PFSK-1 (cell line): ENCODE data around the gene C1orf35.

ENCODE experiments used
- FOXP2 ChIP-seq: optimal IDR thresholded peaks from 2 replicates; pipeline ENCODE3; 2011; ENCODE audit warnings: borderline replicate concordance, control low read depth, inconsistent platforms; ENCODE audit not compliant: insufficient read depth; ENCODE audit errors: extremely low read length, extremely low read depth
- POLR2AphosphoS5 ChIP-seq: IDR thresholded peaks from 2 replicates; pipeline ENCODE4 v1.6.1; 2012; ENCODE audit warnings: low read depth, mild to moderate bottlenecking, control low read depth, low read length, moderate library complexity
- SIN3A ChIP-seq: IDR thresholded peaks from 2 replicates; pipeline ENCODE4 v1.6.1; 2012; ENCODE audit warnings: mild to moderate bottlenecking, low read length, moderate library complexity, borderline replicate concordance; ENCODE audit not compliant: insufficient read depth
- TAF1 ChIP-seq: IDR thresholded peaks from 2 replicates; pipeline ENCODE4 v1.6.1; 2012; ENCODE audit warnings: low read length, control low read depth, borderline replicate concordance; ENCODE audit not compliant: insufficient read depth
- TF ChIP-seq, protein P1 (sequence below), 2 experiments: IDR thresholded peaks; 2 replicates each; pipeline versions ENCODE4 v1.6.1 to v1.8.0; 2011 to 2012; ENCODE audit warnings: low read depth in 2 of 2, low read length in 2 of 2, control low read depth in 1 of 2, inconsistent platforms in 1 of 2, mild to moderate bottlenecking in 1 of 2, moderate library complexity in 1 of 2; ENCODE audit not compliant: insufficient read depth in 1 of 2

Gene C1orf35

GRCh38 chr1:228090613-228091081 is 12.5 kb downstream of the C1orf35 start:
- no peak for TF ChIP-seq POLR2AphosphoS5
- no peak for TF ChIP-seq FOXP2
- TF ChIP-seq SIN3A, result no peak
- TF ChIP-seq TAF1, result no peak
- TF ChIP-seq, protein P1, sequence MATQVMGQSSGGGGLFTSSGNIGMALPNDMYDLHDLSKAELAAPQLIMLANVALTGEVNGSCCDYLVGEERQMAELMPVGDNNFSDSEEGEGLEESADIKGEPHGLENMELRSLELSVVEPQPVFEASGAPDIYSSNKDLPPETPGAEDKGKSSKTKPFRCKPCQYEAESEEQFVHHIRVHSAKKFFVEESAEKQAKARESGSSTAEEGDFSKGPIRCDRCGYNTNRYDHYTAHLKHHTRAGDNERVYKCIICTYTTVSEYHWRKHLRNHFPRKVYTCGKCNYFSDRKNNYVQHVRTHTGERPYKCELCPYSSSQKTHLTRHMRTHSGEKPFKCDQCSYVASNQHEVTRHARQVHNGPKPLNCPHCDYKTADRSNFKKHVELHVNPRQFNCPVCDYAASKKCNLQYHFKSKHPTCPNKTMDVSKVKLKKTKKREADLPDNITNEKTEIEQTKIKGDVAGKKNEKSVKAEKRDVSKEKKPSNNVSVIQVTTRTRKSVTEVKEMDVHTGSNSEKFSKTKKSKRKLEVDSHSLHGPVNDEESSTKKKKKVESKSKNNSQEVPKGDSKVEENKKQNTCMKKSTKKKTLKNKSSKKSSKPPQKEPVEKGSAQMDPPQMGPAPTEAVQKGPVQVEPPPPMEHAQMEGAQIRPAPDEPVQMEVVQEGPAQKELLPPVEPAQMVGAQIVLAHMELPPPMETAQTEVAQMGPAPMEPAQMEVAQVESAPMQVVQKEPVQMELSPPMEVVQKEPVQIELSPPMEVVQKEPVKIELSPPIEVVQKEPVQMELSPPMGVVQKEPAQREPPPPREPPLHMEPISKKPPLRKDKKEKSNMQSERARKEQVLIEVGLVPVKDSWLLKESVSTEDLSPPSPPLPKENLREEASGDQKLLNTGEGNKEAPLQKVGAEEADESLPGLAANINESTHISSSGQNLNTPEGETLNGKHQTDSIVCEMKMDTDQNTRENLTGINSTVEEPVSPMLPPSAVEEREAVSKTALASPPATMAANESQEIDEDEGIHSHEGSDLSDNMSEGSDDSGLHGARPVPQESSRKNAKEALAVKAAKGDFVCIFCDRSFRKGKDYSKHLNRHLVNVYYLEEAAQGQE (IDR thresholded peaks at IDR 0.05; ENCODE audit: insufficient read depth in 1 of 2, low read depth in 2 of 2, low read length in 2 of 2), result no peak

DNA sequence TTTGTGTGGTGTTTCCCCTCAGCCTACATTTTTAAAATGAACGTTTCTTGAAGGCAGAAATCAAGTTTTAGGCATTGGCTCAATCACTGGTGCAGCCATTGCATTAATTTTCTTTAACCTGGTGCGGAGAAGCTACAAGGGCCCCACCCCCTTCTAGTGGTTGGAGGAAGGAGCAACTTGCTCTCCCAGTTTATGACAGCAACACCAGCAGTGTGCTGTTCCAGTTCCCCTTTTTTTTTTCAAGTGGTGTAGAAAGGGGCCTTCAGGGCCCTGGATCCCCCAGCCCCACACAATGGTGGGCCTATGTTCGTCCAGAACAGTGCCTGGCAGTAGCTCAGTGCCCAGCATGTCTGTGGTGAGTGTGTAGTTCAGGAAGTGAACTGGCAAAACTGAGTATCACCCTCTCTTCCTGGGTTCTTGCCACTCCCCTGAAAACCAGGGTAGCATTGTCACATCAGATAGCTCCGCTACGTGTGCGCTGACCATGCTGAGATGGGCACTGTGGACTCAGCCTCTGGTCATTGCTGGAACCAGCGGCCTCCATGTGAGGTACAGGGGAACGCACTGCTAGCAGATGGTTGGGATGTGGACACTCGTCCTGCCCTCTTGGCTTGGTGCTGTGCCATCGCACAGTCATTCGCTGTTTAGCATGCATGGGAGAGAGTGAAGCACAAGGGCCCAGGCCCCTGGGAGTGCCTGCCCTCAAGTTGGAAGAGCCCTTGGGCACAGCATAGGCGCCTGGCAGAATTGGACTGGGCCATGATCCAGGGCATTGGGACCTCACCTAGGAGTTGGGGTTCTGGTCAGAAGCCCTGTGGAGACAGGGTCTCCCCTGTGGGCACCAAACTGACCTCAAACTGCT is 13.4 kb downstream of the C1orf35 start:
- no peak for TF ChIP-seq POLR2AphosphoS5
- no peak for TF ChIP-seq SIN3A
- no peak for TF ChIP-seq FOXP2
- TF ChIP-seq, protein P1 (IDR thresholded peaks at IDR 0.05; ENCODE audit: insufficient read depth in 1 of 2, low read depth in 2 of 2, low read length in 2 of 2), result no peak
- TF ChIP-seq TAF1, result no peak

DNA sequence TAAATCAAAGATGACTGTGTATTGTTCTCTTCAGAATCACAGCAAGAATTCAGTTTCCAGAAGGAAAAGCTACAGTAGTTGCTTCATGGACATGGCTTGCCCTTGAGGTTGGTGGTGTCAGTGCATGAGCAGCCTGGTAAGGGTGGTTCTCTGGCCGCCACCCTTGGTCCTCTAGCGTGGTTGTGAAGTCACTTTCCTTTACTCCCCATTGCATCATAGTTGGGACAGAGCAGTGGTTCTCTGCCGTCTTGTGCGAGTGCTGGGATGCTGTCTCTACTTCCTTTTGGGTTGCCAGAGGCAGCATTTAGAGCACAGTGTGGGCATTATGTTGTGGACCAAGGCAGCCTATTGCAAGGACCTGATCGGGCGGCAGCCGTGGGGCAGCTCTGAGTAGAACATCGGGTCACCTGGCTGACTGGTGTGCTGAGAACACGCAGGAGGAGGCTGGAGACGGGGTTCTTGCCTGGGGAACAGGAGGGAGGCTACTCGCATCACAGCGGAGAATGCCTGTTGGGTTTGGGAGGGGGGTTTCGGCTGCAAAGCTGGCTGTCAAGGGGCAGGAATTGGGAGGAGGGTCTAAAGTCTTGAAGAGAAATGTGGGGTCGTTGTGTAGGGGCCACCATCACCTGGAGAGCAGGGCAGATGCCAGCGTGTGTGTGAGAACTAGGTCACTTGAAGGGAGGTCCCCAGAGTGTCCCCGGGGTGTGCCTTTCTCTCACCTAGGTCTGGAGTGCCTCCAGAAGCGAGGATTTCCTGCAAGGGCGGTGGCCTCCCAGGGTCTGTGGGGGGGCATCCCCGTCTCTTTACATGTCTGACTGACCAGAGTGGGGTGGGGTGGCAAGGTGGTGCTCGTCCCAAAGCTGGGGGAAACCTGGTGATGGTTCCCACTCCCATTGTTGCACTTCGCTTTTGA is 14.3 kb downstream of the C1orf35 start:
- no peak for TF ChIP-seq TAF1

- TF ChIP-seq FOXP2 (no peak), POLR2AphosphoS5 (no peak), TAF1 (no peak), SIN3A (no peak)
- TF ChIP-seq, protein P1 (IDR thresholded peaks at IDR 0.05; ENCODE audit: insufficient read depth in 1 of 2, low read depth in 2 of 2, low read length in 2 of 2), result no peak
Observed at GRCh38 chr1:228087771-228088251, 15.3 kb downstream of the C1orf35 start.

GRCh38 chr1:228085287-228085951 is 17.7 kb downstream of the C1orf35 start:
- TF ChIP-seq TAF1 (no peak), SIN3A (no peak), FOXP2 (no peak), POLR2AphosphoS5 (no peak)
- TF ChIP-seq, protein P1 (IDR thresholded peaks at IDR 0.05; ENCODE audit: insufficient read depth in 1 of 2, low read depth in 2 of 2, low read length in 2 of 2), result no peak
